ENCODE results near the gene NKTR.

The NKTR gene

DNA sequence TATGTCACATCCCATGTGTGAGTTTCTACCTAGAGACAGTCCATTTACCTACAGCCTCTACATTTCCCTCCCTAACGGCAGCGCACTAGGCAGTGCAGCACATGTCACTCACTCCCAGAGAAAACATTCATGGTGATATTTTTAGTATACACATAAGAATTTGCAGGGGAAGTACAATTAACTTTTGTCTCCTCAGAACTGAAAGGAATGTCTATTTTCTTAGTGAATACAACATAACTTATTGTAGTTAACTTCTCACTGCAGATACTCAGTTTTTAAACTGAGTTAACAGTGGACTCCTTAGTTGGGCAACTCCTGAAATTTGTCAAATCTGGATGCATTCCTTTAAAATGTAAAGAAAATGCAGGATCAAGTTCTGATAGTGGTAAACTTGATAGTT lies 48.5 kb downstream of the NKTR start:
- no peak for DNase-seq (ENCODE audit: low read depth in 2 of 2, low spot score in 1 of 2)

DNA sequence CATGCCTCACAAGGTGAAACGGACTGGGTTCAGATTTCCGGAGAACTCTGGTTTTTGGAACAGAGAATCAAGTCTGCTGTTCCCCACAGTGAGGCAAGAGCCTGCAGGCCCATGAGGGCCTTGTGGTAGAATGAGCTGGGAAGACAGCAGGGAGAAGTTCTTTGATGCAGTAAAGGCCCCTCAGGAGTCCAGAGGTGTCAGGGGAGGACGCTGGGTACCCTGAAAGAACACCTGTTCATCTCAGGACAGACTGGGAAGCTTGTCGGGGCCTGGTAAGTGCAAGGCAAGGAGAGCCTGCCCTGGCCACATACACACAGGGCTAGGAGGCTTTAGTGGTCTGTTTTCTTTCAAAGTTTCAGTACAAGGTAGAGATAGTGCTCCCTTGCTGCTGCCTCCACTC lies 49.3 kb downstream of the NKTR start:
- no peak for DNase-seq (ENCODE audit: low read depth in 2 of 2, low spot score in 1 of 2)

GRCh38 chr3:42651248-42652091 lies 51.0 kb downstream of the NKTR start:
- DNase-seq (ENCODE audit: low read depth in 2 of 2, low spot score in 1 of 2) = no peak

- no peak for DNase-seq (ENCODE audit: low read depth in 2 of 2, low spot score in 1 of 2)
Measured at GRCh38 chr3:42652251-42652610, 51.7 kb downstream of the NKTR start.

DNA sequence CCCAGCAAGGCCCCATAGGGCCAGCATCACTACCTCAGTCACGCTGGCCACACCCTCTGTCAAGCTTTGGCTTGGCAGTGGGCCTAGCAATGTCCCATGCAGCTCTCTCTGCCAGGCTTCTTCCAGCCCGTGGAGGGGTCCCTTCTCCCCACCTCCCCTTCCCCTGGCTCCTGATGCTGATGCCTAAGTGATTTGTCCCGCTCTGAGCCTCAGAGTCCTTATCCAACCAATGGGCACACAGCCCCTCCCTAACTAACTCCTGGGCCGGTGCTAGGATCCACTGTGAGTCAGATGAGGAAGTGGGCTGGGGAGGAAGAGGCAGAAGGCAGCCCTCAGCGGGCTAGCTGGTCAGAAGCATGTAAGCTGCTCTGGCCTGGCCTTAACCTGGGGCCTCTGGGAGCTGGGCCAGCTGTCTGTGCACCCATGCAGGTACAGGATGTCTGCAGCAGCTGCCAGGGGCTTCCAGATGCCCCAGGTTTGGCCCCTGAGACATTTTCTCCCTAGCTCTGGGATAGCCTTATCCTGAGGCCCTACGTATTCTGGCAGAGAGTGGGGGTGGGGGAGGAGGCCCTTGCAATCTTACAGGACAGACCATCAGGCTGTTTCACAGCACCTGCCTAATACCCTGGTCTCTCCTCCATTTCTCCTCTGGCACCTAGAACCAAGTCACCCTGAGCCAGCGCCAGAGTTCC lies 52.3 kb downstream of the NKTR start:
- DNase-seq (ENCODE audit: low read depth in 2 of 2, low spot score in 1 of 2) = no peak

DNA sequence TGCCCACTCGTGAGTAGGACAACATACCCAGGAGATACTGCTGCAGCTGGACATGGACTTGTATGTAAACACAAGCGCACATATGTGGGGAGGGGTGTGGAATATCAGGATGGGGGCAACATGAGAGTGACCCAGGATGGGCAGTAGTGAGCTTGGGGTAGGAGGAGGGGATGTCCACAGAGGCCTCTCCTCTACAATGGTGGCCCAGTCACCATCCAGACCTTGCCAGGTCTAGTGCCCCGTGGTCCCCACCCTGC lies 52.7 kb downstream of the NKTR start:
- DNase-seq (ENCODE audit: low read depth in 2 of 2, low spot score in 1 of 2) = no peak

- DNase-seq (ENCODE audit: low read depth in 2 of 2, low spot score in 1 of 2) = no peak
Measured at GRCh38 chr3:42653560-42654330, 53.3 kb downstream of the NKTR start, which contains the start of gene ZBTB47. ZBTB47 (plus strand) TSS chr3:42653697; CDS start chr3:42658356, 4,659 bp downstream.

- no peak for DNase-seq (ENCODE audit: low read depth in 2 of 2, low spot score in 1 of 2)
Measured at GRCh38 chr3:42654331-42655201, 54.1 kb downstream of the NKTR start.

DNA sequence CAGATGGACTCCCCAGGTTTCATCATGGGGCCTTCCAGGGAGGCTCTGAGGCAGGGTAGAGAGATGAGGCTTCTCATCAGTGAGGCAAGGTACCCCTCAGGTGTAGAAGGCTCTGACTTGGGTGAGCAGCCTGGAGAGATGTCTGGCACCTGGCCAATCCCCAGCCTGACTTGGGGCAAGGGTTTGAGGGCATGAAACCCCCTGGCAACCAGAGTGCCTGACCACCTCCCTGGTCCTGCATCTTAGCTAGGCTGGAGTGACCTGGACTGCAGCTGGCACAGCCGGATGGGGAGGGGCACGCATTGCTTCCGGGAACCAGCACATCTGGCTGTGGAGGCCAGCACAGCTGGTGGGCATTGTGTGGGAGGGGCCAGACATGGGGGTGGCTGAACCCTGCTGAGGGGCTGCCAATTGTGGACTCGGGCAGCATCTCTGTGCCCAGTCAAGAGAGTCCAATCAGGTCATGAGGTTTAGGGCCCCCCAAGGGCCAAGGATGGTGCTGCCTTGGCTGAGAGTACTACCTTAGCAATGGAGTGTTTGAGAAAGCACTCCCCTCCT lies 54.9 kb downstream of the NKTR start:
- no peak for DNase-seq (ENCODE audit: low read depth in 2 of 2, low spot score in 1 of 2)

GRCh38 chr3:42655980-42656679 lies 55.6 kb downstream of the NKTR start:
- DNase-seq (ENCODE audit: low read depth in 2 of 2, low spot score in 1 of 2) = no peak

- DNase-seq (ENCODE audit: low read depth in 2 of 2, low spot score in 1 of 2) = no peak
Measured at GRCh38 chr3:42656680-42657610, 56.5 kb downstream of the NKTR start.

DNA sequence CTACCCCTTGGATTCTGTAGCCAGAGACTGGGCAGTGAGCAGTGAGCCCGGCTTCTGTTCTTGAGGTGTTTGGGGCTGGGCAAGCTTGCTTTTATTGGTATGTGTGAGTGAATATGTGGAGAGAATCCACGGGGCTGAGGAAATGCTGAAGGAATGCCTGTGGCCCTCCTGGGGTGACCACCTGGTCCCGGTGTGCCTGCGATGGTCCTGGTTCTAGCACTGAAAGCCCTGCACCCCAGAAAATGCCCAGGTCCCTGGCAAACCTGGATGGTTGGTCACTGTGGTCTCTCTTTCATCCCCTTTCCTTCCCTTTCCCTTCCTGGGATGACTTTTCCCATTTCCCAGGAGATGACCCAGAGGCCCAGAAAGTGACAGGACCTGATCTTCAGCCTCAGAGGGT lies 57.2 kb downstream of the NKTR start:
- no peak for DNase-seq (ENCODE audit: low read depth in 2 of 2, low spot score in 1 of 2)

DNA sequence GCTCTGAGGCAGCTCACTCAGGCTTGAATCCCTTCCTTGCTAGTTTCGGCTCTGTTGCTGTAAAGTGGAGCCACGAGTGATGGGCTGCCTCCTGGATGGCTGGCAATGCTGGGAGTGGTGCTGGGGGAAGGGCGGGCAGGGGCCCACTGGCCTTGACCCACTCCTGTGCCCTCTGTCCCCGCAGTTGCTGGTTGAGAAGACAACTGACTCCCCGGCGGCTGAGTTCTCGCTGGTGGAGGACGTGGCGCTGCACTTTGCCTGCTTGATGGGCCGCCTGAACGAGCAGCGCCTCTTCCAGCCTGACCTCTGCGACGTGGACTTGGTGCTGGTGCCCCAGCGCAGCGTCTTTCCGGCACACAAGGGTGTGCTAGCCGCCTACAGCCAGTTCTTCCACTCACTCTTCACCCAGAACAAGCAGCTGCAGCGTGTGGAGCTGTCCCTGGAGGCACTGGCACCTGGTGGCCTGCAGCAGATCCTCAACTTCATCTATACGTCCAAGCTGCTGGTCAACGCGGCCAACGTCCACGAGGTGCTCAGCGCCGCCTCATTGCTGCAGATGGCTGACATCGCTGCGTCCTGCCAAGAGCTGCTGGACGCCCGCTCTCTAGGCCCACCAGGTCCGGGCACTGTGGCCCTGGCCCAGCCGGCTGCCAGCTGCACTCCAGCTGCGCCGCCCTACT lies 57.7 kb downstream of the NKTR start:
- no peak for DNase-seq (ENCODE audit: low read depth in 2 of 2, low spot score in 1 of 2)

DNA sequence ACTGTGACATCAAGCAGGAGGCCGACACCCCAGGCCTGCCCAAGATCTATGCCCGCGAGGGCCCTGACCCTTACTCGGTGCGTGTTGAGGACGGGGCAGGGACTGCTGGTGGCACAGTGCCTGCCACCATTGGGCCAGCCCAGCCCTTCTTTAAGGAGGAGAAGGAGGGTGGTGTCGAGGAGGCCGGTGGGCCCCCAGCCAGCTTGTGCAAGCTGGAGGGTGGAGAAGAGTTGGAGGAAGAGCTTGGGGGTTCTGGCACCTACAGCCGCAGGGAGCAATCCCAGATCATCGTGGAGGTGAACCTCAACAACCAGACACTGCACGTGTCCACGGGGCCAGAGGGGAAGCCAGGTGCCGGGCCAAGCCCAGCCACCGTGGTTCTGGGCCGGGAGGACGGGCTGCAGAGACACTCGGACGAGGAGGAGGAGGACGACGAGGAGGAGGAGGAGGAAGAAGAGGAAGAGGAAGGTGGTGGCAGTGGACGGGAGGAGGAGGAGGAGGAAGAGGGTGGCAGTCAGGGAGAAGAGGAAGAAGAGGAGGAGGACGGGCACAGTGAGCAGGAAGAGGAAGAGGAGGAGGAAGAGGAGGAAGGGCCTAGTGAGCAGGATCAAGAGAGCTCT lies 58.4 kb downstream of the NKTR start:
- DNase-seq (ENCODE audit: low read depth in 2 of 2, low spot score in 1 of 2) = no peak

DNA sequence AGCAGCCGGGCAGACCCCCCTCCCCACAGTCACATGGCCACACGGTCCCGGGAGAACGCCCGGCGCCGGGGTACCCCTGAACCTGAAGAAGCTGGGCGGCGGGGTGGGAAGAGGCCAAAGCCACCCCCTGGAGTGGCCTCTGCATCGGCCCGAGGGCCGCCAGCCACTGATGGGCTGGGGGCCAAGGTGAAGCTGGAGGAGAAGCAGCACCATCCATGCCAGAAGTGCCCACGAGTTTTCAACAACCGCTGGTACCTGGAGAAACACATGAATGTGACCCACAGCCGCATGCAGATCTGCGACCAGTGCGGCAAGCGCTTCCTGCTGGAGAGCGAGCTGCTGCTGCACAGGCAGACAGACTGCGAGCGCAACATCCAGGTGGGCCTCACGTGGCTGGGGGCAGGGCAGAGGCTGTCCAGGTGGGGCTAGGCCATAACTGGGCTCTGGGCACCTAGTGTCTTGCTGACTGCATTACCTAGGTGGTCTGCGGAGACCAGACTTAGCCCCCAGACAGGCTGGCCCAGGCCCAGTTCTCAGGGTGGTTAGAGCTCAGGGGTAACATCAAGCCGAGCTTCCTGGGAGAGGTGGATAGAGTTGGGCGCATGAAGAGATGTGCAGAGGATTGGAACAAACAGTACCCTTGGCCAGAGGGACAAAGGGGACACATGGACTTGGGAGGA lies 59.1 kb downstream of the NKTR start:
- no peak for DNase-seq (ENCODE audit: low read depth in 2 of 2, low spot score in 1 of 2)

DNA sequence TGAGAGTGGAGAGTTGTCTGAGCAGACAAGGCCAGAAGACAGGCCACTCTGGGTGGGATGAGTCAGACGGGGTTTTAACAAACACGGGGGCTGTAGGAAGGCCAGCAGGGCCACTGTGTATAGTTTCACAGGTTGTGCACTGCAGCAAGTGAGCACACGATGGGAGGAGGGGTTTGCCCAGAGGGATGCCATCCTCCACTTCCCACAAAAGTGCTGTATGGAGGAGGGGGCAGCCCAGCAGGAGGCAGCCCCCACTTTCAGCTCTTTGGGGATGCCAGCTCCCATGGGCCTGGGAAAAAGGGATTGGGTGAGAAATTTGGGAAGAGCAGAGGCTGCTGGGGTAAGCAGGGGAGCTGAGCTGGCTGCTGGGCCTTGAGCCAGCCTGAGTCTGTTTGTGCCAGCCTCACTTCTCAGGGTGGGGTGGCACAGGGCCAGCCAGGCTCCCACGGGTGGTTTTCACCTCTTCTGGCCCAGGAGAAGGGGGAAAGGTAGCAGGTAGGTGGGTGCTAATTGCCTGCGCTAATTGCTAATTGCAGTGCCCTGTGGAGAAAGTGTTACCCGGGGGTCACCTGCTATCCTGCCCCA lies 59.7 kb downstream of the NKTR start:
- no peak for DNase-seq (ENCODE audit: low read depth in 2 of 2, low spot score in 1 of 2)

DNA sequence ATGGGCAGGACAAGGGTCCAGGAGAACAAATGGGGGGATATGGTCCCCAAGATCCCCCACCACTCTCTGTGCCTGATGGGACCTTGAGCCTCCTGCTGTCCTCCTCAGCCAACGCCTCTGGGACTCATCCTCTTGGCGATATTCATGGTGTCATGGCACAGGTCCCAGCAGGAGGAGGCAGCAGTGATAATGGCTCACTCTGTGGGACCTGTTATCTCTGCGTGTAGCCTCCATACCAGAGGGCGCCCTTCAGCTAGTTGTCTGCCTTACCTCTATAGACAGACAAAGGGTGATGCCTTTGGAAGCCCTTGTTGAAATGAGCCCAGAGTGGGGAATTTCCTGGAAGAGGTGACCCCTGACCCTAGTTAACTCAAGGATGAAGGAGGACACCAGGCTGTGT lies 60.4 kb downstream of the NKTR start:
- DNase-seq (ENCODE audit: low read depth in 2 of 2, low spot score in 1 of 2) = no peak
